GM20000 (cell line): Measurements from ENCODE around the gene RPP14.

Source experiments
- DNase-seq: peaks from one replicate; pipeline ENCODE4 v3.0.0; 2012; ENCODE audit warnings: low spot score
- TF ChIP-seq, protein P1 (sequence below): IDR thresholded peaks from 2 replicates; pipeline ENCODE4 v1.5.1; 2012; ENCODE audit warnings: mild to moderate bottlenecking, control low read depth; ENCODE audit errors: extremely low read depth, missing control alignments

Gene RPP14

DNA sequence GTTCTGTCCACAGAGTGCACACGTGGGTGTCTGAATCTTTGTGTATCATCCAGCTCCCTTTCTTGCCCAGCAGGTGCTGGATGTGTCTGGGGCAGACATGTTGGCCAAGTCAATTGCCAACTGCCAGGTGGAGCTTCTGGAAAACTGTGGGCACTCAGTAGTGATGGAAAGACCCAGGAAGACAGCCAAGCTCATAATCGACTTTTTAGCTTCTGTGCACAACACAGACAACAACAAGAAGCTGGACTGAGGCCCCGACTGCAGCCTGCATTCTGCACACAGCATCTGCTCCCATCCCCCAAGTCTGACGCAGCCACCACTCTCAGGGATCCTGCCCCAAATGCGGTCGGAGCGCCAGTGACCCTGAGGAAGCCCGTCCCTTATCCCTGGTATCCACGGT lies 12.5 kb upstream of the RPP14 start:
- no peak for DNase-seq
- TF ChIP-seq, protein P1, sequence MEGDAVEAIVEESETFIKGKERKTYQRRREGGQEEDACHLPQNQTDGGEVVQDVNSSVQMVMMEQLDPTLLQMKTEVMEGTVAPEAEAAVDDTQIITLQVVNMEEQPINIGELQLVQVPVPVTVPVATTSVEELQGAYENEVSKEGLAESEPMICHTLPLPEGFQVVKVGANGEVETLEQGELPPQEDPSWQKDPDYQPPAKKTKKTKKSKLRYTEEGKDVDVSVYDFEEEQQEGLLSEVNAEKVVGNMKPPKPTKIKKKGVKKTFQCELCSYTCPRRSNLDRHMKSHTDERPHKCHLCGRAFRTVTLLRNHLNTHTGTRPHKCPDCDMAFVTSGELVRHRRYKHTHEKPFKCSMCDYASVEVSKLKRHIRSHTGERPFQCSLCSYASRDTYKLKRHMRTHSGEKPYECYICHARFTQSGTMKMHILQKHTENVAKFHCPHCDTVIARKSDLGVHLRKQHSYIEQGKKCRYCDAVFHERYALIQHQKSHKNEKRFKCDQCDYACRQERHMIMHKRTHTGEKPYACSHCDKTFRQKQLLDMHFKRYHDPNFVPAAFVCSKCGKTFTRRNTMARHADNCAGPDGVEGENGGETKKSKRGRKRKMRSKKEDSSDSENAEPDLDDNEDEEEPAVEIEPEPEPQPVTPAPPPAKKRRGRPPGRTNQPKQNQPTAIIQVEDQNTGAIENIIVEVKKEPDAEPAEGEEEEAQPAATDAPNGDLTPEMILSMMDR, result no peak

DNA sequence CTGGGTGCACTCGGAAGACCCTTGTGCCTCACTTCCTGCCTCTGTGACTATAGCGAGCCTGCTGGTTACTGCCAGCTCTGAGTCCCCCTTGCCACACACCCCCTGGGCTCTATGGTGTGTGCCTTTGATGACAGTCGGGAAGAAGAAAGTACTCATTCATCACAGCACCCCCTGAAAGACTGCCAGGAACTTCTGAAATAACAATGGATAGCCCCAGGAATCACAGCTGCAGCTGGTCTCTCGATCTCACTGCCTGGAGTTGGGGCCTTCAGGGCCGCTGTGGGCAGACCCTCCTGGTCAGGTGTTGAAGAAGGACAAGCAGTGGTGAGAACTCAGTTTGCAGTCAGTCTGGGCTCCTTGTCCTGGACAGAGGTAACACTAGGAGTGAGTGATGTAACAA lies 9.8 kb upstream of the RPP14 start:
- no peak for DNase-seq
- TF ChIP-seq, protein P1, result no peak

DNA sequence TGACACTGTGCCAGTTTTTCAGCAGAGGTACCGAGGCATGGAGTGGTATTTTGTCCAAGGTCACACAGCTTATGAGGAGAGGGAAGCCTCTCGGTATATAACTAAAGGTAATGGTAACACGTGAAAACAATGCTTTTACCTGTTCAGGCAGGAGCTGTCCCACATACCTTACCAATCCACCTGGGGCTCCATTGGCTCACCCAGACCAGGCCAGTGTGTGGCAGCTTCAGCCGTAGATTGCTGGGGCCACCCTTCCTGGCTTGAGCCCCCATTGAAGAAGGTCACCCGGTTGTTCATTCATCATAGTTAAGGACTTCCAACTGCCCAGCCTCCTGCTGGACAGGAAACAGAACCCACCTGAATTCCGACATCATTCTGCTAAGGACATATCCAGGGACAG lies 9.2 kb upstream of the RPP14 start:
- TF ChIP-seq, protein P1, result no peak
- DNase-seq, result no peak

DNA sequence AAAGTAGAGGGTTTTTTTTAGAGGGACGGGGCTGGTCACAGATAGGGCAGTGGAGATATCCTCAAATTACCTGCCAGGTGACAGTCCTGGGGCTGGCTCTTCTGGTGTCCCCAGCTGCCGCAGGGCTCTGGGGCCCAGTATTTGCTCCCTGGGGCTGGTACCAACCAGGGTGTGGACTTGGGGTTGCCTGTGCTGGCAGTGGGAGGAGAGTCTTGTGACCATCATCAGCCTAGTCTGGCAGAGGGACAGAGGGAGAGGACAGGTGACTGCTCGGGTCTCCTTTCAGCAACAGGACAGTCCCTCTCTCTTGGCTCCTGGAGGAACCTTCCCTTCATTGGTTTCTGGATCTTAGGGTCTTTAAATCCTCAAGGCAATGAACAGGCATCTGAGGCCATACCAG lies 7.9 kb upstream of the RPP14 start:
- TF ChIP-seq, protein P1, result no peak
- DNase-seq, result no peak

DNA sequence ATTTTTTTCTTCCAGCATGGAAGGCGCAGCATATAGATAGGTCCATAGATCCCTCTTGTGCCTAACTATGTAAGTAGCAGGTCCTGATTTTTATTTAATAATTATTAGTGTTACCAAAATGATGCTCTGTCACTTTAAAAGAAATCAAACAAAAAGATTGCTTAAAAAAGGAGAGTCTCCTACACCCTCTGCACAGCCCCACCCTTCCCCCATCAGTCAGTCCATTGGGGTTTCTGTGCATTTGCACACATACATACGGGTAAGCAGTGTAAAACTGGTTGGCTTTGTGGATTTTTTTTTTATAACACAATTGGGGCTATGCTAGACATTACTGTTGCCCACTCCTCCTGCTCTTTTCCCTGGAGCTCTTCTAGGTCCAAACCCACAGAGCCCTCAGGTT lies 7.0 kb upstream of the RPP14 start:
- DNase-seq, result no peak
- TF ChIP-seq, protein P1, result no peak

DNA sequence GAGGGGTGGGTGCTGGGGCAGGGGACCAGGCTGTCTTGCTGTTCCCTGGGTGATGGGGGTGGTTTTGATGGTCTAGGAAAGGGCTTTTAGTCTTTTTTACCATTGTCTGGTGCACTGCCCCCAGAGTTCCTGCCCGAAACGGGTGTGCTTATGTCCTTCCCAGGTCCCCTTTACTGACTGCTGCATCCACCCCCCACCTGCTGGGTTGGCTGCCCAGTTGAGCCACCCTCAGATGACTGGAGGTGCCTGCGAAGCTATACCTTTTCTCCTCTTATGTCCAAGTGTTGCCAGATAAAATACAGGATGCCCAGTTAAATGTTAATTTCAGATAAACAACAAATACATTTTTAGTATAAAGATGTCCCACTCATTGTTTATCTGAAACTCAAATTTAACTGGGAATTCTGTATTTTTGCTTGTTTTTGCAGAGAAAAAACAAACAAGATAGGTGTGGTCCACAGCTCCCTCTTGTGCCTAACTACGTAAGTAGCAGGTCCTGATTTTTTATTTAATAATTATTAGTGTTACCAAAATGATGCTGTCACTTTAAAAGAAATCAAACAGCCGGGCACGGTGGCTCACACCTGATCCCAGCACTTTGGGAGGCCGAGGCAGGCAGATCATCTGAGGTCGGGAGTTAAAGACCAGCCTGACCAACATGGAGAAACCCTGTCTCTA lies 6.1 kb upstream of the RPP14 start:
- TF ChIP-seq, protein P1, result peak; percentile 45
- peak; percentile 54 for DNase-seq

DNA sequence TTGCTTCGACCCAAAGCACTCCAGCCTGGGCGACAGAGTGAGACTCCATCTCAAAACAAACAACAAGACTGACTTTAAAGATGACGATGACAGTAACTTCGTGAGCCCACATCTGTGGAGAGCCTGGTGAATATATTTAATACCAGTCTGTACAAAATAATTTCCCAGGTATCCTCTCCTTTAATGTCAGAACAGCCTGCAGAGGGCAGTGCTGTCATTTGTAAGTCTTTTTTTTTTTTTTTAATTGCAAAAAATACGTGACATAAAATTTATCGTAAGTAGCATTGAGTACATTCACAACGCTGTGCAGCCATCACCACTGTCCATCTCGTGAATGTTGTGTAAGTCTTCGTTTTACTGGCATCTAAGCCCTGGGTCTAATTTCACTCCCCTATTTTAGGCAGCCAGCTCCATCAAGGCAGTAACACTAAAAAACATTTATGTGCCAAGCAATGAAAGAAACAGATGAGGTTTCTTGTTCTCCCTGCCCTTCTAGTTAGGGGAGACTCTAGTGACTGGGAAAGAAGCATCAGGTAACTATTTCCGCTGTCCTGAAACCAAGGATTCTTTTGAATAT lies 1.7 kb downstream of the RPP14 start:
- TF ChIP-seq, protein P1, result peak; percentile 32
- peak; percentile 50 for DNase-seq
